ENCODE measurements around the gene BUB1.
A peak's percentile ranks its signal among the peaks of the same experiment; 100 is the strongest.
"Not testable (repeated sequence)": the region's sequence is repeated elsewhere in the genome, so short reads cannot be mapped to it uniquely, and the experiment has no call there.

BUB1 gene

DNA sequence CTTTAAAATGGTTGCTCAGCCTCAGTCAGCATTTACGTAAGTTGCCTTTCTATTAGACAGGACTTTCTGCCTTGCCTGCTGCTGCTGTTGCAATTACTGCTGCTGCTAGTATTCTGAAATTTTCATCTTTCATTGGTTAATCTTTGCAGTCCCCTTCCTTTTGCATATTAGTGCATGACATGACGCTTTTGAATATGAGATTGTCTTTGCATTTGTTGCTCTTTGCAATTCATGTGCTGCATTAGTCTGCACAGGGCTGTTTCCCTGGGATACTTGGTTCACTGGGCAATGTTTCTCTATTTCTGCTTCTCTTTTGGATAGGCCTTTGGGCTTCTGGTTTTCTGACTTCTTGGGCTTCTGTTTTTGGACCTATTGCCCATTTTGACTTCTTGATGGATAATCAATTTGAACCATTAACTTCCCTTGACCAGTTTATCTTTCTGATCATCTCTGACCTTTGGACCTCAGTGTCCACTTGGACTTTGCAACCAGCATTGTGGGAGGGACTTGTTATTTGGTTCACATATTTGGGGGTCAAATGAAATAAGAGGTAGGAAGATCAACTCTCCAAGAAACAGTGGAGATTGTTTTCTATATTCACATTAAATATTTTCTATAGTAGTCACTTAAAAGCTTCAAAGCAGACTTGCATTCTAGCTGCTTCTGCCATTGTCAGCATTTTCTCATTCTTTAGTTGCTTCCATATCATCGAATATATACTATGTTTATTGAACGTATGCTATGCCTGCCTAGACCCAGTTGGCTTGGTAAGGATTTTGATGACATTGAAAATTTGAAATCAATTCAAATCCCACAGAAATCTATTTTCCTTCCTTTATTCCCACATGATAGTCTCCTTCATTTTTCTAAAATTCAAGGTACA, 12.5 kb upstream of the BUB1 start:
- DNase-seq (ENCODE audit: low read depth, low spot score) = no peak

DNA sequence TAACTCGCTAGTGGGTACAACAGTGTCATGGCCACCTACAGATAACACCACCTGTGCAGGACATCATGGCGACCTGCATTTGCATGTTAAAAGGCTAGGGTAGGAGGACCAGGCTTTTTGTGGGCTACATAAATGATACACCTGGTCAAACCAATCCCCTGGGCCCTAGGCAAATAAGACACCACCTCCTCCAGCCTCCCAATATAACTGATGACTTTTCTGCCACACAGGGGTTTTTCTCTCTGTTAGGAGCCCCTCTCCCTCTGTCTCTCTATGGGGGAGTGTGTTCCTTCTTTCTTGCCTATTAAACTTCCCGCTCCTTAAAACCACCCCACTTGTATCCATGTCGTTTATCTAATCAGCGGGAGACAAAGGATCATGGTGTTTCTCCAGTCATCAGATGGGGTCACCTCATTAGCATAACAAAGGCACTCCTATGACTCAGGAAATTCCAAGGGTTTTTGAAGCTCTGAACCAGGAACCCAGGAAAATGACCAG, 10.8 kb upstream of the BUB1 start:
- peak; percentile 94 for DNase-seq (ENCODE audit: low read depth, low spot score)

DNA sequence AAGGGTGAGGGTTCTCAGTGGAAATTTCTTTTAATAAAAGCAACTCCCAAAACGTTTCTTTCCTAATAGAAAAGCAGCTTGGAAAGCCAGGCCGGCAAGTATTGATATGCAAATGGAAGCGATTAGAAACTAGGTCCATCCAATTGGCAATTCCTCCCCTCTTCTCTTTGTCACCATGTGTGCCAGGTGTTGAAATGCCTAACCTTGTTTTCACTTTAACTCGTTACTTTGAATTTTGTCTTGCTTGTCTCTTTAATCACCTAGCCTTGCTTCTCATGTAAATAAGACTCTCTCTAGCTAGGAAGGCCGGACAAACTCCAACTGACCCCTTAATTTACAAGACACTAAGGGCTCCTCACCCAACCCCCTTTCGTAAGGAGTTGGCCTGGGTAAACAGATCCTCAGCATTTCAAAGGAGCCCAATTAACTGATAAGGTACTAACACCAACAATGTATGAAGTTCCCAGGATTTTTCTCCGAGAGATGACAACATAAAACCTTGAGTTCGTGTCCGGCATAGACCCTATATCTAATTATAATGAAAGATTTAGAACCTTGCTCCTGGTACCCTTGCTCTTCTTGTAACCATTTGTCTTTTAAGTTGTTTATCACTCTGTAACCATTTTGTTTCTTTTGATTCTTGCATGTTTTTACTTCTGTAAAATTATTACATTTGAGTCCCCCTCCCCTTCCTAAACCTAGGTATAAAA, 10.1 kb upstream of the BUB1 start:
- DNase-seq (ENCODE audit: low read depth, low spot score) = not testable (repeated sequence)

DNA sequence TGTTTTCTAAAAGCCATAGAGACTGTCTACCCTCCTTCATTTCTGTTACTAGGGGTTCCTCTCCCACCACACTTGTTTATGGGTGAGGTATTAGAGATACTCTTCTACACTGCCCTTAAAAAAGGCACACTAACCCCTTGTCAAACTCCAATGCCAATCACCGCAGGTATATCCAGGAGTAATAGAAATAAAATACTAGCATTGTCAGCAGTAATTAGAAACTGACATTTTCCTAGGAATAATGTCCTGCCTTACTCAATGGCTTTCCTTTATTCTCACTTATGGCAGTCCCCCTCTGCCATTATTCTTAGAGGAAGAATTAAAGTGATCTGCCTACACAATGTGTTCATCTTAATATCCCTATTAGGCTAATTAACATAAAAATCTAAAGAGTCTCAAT, 5.0 kb upstream of the BUB1 start:
- DNase-seq (ENCODE audit: low read depth, low spot score) = no peak

DNA sequence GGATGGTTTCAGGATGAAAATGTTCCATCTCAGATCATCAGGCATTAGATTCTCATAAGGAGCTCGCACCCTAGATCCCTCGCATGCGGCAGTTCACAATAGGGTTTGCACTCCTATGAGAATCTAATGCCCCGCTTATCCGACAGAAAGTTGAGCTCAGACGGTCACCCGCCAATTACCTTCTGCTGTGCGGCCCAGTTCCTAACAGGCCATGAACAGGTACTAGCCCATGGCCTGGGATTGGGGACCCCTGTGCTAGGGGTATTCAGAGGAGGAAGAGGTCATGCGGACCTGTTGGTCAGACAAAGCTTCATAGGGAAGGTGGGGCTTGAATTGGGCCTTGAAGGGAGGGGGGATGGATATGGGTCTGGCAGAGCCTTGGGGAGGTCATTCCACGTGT, 4.4 kb upstream of the BUB1 start:
- DNase-seq (ENCODE audit: low read depth, low spot score) = no peak

DNA sequence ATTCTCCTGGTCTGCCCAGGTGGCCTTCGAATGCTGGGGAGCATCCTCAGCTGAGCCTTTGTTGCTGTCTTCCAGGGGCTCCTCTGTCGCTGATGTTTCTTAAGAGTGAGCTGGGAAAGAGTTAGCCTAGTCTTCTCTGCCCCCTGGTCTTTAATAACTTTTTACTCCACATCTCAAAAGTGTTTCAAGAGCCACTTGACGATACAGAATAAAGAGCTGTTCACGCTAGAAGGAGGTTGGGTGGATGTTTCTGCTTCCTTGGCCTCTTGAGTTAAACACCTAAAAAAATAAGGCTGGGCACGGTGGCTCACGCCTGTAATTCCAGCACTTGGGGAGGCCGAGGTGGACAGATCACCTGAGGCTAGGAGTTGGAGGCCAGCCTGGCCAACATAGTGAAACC, 2.8 kb upstream of the BUB1 start:
- no peak for DNase-seq (ENCODE audit: low read depth, low spot score)

DNA sequence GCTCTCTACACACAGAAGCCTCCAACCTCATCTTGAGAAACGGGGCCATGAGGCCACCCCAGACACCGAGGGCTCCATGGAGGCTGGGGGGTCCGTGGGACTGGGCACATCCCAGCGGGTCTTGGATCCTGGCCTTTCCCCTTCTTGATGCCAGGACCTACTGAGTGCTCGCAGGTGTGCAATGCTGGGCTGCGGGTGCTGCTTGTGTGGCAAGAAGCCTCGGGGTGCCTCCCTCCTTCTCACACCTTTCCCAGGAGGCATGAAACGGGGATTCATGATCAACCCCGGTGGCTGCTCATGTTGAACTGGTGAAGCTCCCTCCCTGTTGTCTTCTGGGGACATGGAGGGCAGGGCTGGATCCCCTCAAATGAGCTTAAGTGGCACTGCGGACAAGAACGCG, 2.0 kb upstream of the BUB1 start:
- DNase-seq (ENCODE audit: low read depth, low spot score) = no peak

DNA sequence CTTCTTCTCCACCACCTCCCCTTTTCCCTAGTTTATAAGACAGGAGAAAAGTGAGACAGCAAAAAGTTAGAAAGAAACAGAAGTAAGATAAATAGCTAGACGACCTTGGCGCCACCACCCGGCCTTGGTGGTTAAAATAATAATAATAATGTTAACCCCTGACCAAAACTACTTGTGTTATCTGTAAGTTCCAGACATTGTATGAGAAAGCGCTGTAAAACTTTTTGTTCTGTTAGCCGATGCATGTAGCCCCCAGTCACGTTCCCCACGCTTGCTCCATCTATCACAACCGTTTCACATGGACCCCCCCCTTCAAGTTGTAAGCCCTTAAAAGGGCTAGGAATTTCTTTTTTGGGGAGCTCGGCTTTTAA, 1.5 kb upstream of the BUB1 start:
- no peak for DNase-seq (ENCODE audit: low read depth, low spot score)

DNA sequence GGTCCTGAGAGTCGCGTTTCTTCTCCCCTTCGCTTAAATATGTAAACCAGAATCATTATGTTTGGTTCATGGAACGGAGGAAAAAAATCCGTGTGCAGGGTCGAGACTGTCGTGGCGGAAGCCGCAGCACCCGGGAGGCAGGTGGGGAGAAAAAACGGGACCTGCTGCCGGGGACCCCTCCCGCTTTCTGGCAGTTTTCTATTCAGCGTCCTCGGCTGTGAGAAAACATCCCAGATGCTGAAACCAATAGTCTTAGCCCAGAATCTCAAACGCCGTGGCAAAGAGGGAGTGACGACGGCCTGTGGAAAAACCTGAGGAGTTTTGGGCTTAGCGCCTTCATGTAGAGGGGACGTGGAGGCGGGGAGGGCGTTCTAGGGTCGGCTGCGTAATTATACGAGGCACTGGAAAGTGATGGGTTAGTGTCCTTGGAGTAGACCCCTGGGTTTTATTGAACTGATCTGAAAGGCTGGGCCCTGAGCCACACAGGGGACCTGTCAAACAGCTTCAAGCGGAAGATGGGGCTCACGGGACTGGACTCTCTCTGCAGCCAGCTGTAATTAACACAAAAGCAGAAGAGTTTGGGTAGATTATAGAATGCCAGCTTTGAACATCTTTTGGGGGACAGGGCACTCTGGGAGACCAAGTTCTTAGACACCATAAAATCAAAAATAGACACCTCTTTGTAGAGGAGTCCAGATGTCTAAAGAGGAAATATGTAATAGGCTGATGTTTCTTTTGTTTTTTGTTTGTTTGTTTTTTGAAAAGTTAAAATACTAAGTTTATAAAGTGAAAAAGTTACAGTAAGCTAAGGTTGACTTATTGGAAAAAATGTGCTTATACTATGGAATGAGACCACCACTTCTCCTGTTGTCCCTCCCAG, 834 bp upstream of the BUB1 start:
- peak; percentile 55 for DNase-seq (ENCODE audit: low read depth, low spot score)

DNA sequence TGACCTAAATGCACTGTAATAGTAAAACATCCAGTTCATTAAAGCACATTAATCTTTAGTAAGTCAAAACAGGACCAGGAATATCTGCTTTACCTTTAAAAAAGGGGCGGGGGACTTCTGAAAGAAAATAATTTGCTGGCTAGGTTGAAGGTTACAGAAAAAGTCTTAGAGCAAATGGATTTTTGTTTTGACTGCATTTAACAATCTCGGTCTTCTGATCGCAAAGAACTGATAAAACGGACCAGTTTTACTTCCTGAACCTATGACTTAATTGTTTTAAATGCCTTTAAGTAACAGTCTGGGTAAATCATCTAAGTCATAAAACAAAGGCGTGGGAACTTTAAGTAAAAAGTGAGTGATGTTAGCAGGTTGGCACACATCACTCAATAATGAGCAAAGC, 783 bp downstream of the BUB1 start:
- DNase-seq (ENCODE audit: low read depth, low spot score) = no peak

DNA sequence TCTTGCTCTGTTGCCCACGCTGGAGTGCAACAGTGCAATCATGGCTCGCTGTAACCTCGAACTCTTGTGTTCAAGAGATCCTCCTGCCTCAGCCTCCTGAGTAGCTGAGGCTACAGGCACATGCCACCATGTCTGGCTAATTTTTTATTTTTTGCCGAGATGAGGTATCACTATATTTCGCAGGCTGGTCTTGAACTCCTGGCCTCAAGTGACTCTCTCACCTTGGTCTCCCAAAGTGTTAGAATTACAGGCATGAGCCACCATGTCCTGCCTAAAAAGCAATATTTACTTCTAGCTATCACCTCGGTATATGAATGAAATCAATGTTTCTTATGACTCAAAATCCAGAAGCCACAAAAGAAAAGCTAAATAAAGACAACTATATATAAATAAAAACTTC, 2.2 kb downstream of the BUB1 start:
- no peak for DNase-seq (ENCODE audit: low read depth, low spot score)

DNA sequence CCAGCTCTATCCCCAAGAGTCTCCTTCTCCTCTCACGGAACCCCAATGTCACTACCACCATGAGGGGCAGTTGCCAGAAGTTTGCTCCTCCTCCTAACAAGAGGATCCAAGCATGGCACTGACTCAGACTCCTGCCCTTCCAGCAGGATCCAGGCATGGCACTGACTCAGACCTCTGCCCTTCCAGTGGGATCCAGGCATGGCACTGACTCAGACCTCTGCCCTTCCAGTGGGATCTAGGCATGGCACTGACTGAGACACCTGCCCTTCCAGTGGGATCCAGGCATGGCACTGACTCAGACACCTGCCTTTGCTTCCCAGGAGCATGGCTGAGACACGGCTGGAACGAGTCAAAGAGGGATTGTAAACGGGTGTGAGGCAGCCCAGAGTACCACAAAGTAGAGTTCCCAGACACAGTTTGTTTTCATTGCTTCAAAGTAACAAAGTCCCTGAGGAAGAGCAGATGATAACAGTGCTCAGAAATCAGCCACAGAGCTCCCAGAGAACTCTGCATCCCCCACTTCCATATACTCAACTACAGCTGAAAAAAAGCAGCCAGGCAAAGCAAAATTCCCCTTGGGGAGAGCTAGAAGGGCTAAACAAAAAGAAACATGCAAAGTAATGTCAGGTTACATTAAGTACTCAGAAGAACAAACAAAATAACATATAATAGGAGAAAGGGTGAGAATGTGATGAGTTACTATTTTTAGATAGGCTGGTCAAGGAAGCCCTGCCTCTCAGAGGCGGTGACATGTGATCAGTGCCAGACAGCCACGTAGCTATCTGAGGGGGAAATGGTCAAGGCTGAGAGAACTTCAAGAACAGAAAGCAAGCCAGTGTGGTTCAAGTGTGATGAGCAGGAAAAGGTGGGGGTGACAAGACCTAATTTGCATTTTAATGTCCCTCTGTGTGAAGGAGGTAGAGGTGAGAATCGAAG, 3.0 kb downstream of the BUB1 start:
- peak; percentile 45 for DNase-seq (ENCODE audit: low read depth, low spot score)

DNA sequence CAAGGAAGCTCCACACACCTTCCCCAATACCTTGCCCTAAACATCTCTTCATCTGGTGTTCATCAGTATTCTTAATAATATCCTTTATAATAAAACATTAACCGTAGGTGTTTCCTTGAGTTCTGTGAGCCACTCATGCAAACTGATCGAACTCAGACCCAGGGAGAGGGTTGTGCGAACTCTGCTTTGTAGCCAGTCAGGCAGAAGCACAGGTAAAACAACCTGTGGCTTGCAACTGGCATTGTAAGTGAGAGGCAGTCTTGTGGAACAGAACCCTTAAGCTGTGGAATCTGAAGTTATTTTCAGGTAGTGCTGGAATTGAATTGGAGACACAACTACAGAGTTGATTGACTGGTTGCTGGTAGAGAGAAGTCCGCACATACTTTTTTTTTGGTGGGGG, 4.7 kb downstream of the BUB1 start:
- no peak for DNase-seq (ENCODE audit: low read depth, low spot score)

DNA sequence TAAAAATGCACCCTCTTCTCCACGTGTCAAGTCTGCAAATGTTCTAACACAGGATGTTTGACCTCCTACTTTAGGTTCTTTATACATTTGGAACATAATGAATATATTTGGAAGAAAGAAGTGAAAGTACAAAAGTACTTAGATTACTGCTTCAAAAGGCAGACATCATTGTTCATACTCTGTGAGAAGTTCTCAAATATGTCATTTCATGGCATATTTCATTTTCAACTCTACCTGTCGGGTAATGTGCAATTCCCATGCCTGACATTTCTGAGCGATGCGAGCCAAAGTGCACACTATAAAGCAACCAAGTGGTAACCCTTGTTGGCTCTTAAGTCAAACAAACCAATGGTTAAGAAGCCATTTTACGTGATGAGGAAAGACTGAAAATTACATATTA, 7.0 kb downstream of the BUB1 start:
- DNase-seq (ENCODE audit: low read depth, low spot score) = no peak

DNA sequence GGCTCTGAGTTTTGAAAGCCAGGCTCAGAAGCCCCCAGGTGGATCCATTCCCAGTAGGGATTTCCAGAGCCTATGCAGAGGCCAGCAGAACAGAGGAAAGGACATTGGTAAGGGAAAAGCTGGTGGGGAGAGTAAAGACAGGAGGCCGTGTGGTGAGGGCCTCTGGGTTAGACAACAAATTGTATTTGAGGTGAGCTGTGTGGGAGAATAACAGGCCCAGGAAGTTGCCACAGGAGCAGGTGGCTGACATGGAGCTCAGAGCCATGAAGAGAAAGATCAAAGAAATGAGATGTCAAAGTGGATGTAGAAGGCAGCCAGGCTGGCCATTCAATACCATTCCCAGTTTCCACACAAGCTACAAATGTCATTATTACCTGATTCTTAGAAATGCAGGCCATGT, 8.8 kb downstream of the BUB1 start:
- DNase-seq (ENCODE audit: low read depth, low spot score) = no peak

DNA sequence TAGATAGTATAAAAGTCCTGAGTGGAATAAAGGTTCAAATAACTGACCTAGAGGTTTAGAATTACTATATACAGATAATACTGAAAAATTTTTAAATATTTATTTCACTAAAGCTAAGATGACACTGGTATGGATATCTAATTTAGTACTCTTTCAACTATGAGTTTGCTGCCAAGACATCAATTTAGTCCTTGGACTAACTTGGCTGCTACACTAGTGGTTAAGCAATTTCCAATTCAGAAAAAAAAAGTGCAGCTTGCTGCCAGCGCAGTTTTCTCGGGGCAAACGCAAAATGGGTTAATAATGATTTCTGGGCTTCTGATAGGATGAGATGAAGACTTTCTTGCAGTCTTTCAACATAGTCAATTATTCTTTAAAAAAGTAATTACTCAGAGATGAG, 10.8 kb downstream of the BUB1 start:
- no peak for DNase-seq (ENCODE audit: low read depth, low spot score)

DNA sequence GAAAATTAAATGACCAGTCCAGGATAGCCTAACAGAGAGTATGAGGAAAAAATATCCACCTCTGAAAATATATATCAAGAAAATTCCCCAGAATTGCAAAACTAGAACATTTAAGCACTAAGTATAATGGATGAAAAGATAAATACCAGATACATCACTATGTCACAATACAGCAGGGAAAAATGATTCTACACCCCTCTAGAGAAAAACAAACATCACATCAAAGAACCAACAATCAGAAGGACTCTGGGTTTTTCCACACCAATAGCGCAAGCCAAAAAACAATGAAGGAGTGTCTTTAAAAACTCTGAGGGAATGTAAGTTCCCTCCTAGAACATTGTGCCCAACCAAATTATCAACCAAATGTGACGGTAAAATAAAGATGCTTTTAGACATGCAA, 13.7 kb downstream of the BUB1 start:
- DNase-seq (ENCODE audit: low read depth, low spot score) = no peak

DNA sequence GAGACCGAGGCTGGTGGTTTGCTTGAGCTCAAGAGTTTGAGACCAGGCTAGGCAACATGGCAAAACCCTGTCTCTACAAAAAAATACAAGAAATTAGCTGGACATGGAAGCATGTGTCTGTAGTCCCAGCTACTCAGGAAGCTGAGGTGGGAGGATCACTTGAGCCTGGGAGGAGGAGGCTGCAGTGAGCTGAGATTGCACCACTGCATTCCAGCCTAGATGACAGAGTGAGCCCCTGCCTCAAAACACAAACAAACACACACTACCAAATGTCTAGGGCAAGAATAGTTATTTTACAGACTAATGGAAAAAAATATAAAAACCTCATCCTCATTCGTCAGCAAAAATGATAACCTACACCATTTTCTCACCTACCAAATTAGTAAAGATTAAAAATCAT, 15.3 kb downstream of the BUB1 start:
- DNase-seq (ENCODE audit: low read depth, low spot score) = peak; percentile 16

DNA sequence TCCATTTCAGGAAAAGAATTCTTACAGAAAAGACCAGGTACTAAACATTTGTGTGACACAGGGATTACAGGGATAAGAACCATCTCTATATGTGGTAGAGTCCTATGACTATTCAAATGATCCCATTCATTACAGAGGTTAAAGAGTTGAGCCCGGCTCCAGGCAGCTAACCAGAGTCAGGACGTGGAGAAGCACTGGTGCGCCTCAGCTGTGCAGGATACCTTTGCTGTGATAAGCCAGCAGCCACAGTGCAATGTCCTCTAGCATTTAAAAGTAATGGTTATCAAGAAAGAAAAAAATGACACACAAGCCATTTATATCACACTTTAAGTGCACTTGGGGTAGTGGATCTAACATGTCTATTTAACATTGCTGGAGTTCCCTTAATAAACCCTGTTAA, 17.3 kb downstream of the BUB1 start:
- DNase-seq (ENCODE audit: low read depth, low spot score) = no peak

DNA sequence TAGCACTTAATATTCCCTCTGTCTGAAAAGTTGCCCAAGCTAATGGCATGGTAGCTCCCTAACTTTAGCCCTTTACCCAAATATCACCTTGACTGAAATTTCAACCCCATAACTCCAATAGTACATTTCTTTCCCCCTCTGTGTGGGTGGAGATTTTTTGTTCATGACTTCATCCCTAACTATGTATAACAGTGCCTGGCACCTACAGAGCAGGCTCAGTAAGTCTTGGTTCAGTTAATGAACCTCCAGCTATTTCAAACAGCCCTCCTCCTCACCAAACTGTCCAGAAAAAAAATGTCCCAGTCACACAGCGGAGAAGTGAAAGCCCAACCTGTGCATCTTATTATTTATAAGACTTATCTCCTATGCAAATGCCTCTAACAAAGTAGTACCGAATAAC, 18.6 kb downstream of the BUB1 start:
- peak; percentile 73 for DNase-seq (ENCODE audit: low read depth, low spot score)

DNA sequence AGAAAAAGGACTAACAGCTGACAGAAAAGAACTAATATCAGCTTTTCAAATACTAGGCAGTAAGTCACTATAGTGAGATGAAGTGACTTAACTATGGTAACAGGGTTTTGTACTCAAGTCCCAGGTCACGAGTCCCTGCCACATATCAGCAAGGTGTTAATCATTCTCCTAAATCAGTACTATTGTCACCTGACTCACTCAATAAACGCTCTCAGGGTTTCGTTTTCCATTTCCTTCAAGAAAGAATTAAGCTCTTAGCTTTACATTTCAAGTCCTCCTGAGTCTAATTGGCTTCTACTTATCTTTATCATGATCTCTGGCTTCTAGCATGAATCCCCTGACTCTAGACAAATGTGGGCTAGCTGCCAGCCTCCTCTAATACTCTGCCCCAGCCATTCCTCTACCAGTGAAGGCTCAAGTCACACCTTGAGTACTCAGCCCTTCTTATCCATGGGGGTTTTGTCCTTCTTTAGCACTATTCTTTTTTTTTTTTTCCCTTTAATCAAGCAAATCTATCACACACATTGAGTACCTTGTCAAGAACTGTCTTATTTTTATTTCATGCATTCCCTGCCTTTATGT, 20.0 kb downstream of the BUB1 start:
- DNase-seq (ENCODE audit: low read depth, low spot score) = peak; percentile 5

All from astrocyte of the hippocampus (primary cell).